Choroid plexus epithelial cell (primary cell): ENCODE results near the gene BMI1.
A peak's percentile ranks its signal among the peaks of the same experiment; 100 is the strongest.
"Not testable (repeated sequence)": the region's sequence is repeated elsewhere in the genome, so short reads cannot be mapped to it uniquely, and the experiment has no call there.

ENCODE experiments used
- DNase-seq: peaks from one replicate; pipeline ENCODE4 v3.0.0-alpha.2; 2010; ENCODE audit warnings: low read depth
- H3K4me3 ChIP-seq: 2 replicates; pipeline ENCODE4 v1.5.1; 2011; ENCODE audit warnings: low read depth, mild to moderate bottlenecking, control low read depth, low read length, moderate library complexity
- CTCF ChIP-seq: conservative IDR thresholded peaks from 2 replicates; pipeline ENCODE4 v1.5.1; 2011; ENCODE audit warnings: low read depth, mild to moderate bottlenecking, control low read depth, inconsistent platforms, low read length, moderate library complexity

Gene BMI1

GRCh38 chr10:22301193-22301592 is 19.7 kb upstream of the BMI1 start:
- TF ChIP-seq CTCF: peak; percentile 10

GRCh38 chr10:22303461-22303860 is 17.4 kb upstream of the BMI1 start:
- no peak for DNase-seq
- no peak for TF ChIP-seq CTCF
- H3K4me3 ChIP-seq: no peak overlapping the region

More at GRCh38 chr10:22301193-22301592, 19.7 kb upstream of the BMI1 start:
- H3K4me3 ChIP-seq: no peak overlapping the region
- no peak for DNase-seq

- no peak overlapping the region for H3K4me3 ChIP-seq
- no peak for TF ChIP-seq CTCF
- no peak for DNase-seq
Measured at GRCh38 chr10:22305721-22306120, 15.2 kb upstream of the BMI1 start.

GRCh38 chr10:22308390-22308789 is 12.5 kb upstream of the BMI1 start:
- DNase-seq: no peak
- no peak overlapping the region for H3K4me3 ChIP-seq
- TF ChIP-seq CTCF: no peak

GRCh38 chr10:22309180-22310000 is 11.5 kb upstream of the BMI1 start:
- TF ChIP-seq CTCF: no peak
- H3K4me3 ChIP-seq: no peak overlapping the region
- no peak for DNase-seq

- DNase-seq, H3K4me3 ChIP-seq: not testable (repeated sequence)
Measured at GRCh38 chr10:22310012-22310411, 10.9 kb upstream of the BMI1 start.

GRCh38 chr10:22310928-22311327 is 10.0 kb upstream of the BMI1 start:
- no peak for DNase-seq
- H3K4me3 ChIP-seq: no peak overlapping the region
- TF ChIP-seq CTCF: no peak
